OCI-LY1 (cell line): ENCODE results near the gene SLC47A2.

Source experiments
- H2AFZ ChIP-seq: fragments of 200-600 bp; sonication (generic), shearing (Covaris generic); 2 replicates; pipeline ENCODE4 v1.6.0; 2014; ENCODE audit warnings: antibody characterized with exemption, mild to moderate bottlenecking, low read length
- H3F3A ChIP-seq: fragments of 200-600 bp; sonication (generic), shearing (Covaris generic); 2 replicates; pipeline ENCODE4 v1.6.0; 2014; ENCODE audit warnings: mild to moderate bottlenecking, antibody characterized with exemption, low read length, moderate library complexity; ENCODE audit not compliant: insufficient read depth
- H3K27ac ChIP-seq: fragments of 200-600 bp; sonication (generic); 2 replicates; pipeline ENCODE4 v1.5.1; 2014; ENCODE audit warnings: low read length, mixed run types, mild to moderate bottlenecking, low read depth; ENCODE audit not compliant: poor library complexity, severe bottlenecking
- H3K27me3 ChIP-seq: fragments of 200-600 bp; sonication (generic); 2 replicates; pipeline ENCODE4 v1.6.0; 2014; ENCODE audit warnings: antibody characterized with exemption, mild to moderate bottlenecking, low read length, moderate library complexity; ENCODE audit not compliant: insufficient read depth
- H3K36me3 ChIP-seq: fragments of 200-600 bp; sonication (generic); 2 replicates; pipeline ENCODE4 v1.6.1; 2014; ENCODE audit warnings: mild to moderate bottlenecking, antibody characterized with exemption, low read length, moderate library complexity, mixed read lengths; ENCODE audit not compliant: insufficient read depth
- H3K4me1 ChIP-seq: fragments of 200-600 bp; sonication (generic); 2 replicates; pipeline ENCODE4 v1.5.1; 2014; ENCODE audit warnings: mild to moderate bottlenecking, low read length, moderate library complexity; ENCODE audit not compliant: insufficient read depth, severe bottlenecking
- H3K4me2 ChIP-seq: fragments of 200-600 bp; sonication (generic), shearing (Covaris generic); 2 replicates; pipeline ENCODE4 v1.6.1; 2014; ENCODE audit warnings: low read length
- H3K4me3 ChIP-seq: fragments of 200-600 bp; sonication (generic); 2 replicates; pipeline ENCODE4 v1.5.1; 2014; ENCODE audit warnings: low read length, low read depth, mild to moderate bottlenecking, mixed read lengths; ENCODE audit not compliant: poor library complexity, severe bottlenecking
- H3K79me2 ChIP-seq: fragments of 200-600 bp; shearing (Covaris generic); 2 replicates; pipeline ENCODE4 v1.6.1; 2016; ENCODE audit warnings: mixed run types, low read length, mixed read lengths; ENCODE audit not compliant: insufficient read depth
- H3K9ac ChIP-seq: fragments of 200-600 bp; sonication (generic), shearing (Covaris generic); 2 replicates; pipeline ENCODE4 v1.6.1; 2014; ENCODE audit warnings: mild to moderate bottlenecking, low read length, mixed read lengths
- H3K9me2 ChIP-seq: fragments of 200-600 bp; sonication (generic), shearing (Covaris generic); 2 replicates; pipeline ENCODE4 v1.6.1; 2014; ENCODE audit warnings: low read depth, mild to moderate bottlenecking, low read length, mixed read lengths
- H3K9me3 ChIP-seq: fragments of 200-600 bp; shearing (Covaris generic); 2 replicates; pipeline ENCODE4 v1.6.1; 2014; ENCODE audit warnings: low read length, mixed read lengths
- H4K20me1 ChIP-seq: fragments of 200-600 bp; sonication (generic), shearing (Covaris generic); 2 replicates; pipeline ENCODE4 v1.6.0; 2016; ENCODE audit warnings: mild to moderate bottlenecking, low read length; ENCODE audit not compliant: insufficient read depth
- CTCF ChIP-seq: fragments of 200-600 bp; sonication (generic), shearing (Covaris generic); IDR thresholded peaks from 2 replicates; pipeline ENCODE4 v1.5.1; 2017; ENCODE audit warnings: mild to moderate bottlenecking, antibody characterized with exemption, low read length, moderate library complexity, mixed read lengths
- EZH2 ChIP-seq: fragments of 200-600 bp; sonication (generic), shearing (Covaris generic); IDR thresholded peaks from 2 replicates; pipeline ENCODE4 v1.8.0; 2017; ENCODE audit warnings: borderline replicate concordance, mixed run types, mild to moderate bottlenecking, antibody characterized with exemption, low read length, moderate library complexity, mixed read lengths

Gene SLC47A2

GRCh38 chr17:19755392-19755791 is 39.0 kb upstream of the SLC47A2 start:
- no peaks in the 10 kb centered on the region for H3K79me2 ChIP-seq
- no peaks in the 10 kb centered on the region for H3K9me3 ChIP-seq
- no peaks in the 10 kb centered on the region for H3K9me2 ChIP-seq
- H3K4me2 ChIP-seq: no peak overlapping the region
- H3F3A ChIP-seq: no peaks in the 10 kb centered on the region
- peaks cover 6% of the 10 kb centered on the region for H3K4me1 ChIP-seq
- no peaks in the 10 kb centered on the region for H4K20me1 ChIP-seq
- no peaks in the 10 kb centered on the region for H3K36me3 ChIP-seq
- no peak overlapping the region for H2AFZ ChIP-seq
- no peak overlapping the region for H3K4me3 ChIP-seq
- TF ChIP-seq CTCF (no peak), EZH2 (no peak)
- H3K27ac ChIP-seq: no peak overlapping the region
- no peaks in the 10 kb centered on the region for H3K27me3 ChIP-seq
- no peak overlapping the region for H3K9ac ChIP-seq

- H2AFZ ChIP-seq: no peak overlapping the region
- no peak overlapping the region for H3K9ac ChIP-seq
- TF ChIP-seq EZH2 (no peak), CTCF (peak; percentile 34; the same call in 1 of the 2 replicates)
- no peaks in the 10 kb centered on the region for H4K20me1 ChIP-seq
- no peak overlapping the region for H3K27ac ChIP-seq
- no peaks in the 10 kb centered on the region for H3F3A ChIP-seq
- no peak overlapping the region for H3K4me3 ChIP-seq
- H3K27me3 ChIP-seq: no peaks in the 10 kb centered on the region
- no peak overlapping the region for H3K4me2 ChIP-seq
- H3K9me2 ChIP-seq: no peaks in the 10 kb centered on the region
- peaks cover 6% of the 10 kb centered on the region for H3K4me1 ChIP-seq
- no peaks in the 10 kb centered on the region for H3K9me3 ChIP-seq
- no peaks in the 10 kb centered on the region for H3K36me3 ChIP-seq
- H3K79me2 ChIP-seq: no peaks in the 10 kb centered on the region
These were observed 37.5 kb upstream of the SLC47A2 start for GRCh38 chr17:19753661-19754463.

- no peaks in the 10 kb centered on the region for H3K36me3 ChIP-seq
- no peak overlapping the region for H2AFZ ChIP-seq
- no peaks in the 10 kb centered on the region for H3K79me2 ChIP-seq
- H3K4me1 ChIP-seq: peaks cover 6% of the 10 kb centered on the region
- no peaks in the 10 kb centered on the region for H3K27me3 ChIP-seq
- no peak overlapping the region for H3K4me3 ChIP-seq
- no peaks in the 10 kb centered on the region for H4K20me1 ChIP-seq
- no peak overlapping the region for H3K9ac ChIP-seq
- H3F3A ChIP-seq: no peaks in the 10 kb centered on the region
- H3K27ac ChIP-seq: no peak overlapping the region
- no peak overlapping the region for H3K4me2 ChIP-seq
- no peaks in the 10 kb centered on the region for H3K9me2 ChIP-seq
- TF ChIP-seq CTCF: no peak
- TF ChIP-seq EZH2: no peak
- H3K9me3 ChIP-seq: no peaks in the 10 kb centered on the region
These were observed 36.7 kb upstream of the SLC47A2 start for GRCh38 chr17:19753051-19753509.
